ENCODE results near the gene MYMK. TPM values are rescaled to one million over a fixed set of nuclear protein-coding genes. Genes with fewer than 3 reads are reported as not detected.

The MYMK gene
- total RNA-seq, 1 donor from 2014 or later: not detected

GRCh38 chr9:133536536-133536935, 11.8 kb upstream of the MYMK start:
- Mint-ChIP-seq H3K4me1 (ENCODE audit: low read depth) (no peaks in the 10 kb centered on the region), H3K9me3 (no peaks in the 10 kb centered on the region), H3K27ac (no peak overlapping the region), H3K27me3 (ENCODE audit: insufficient read depth) (peaks cover 12% of the 10 kb centered on the region), H3K4me3 (no peak overlapping the region), H3K36me3 (ENCODE audit: low read depth) (no peaks in the 10 kb centered on the region)
- intact Hi-C loops (cut with micrococcal nuclease): no loop called here
- DNase-seq (ENCODE audit: low spot score): no peak

GRCh38 chr9:133536080-133536479, 11.3 kb upstream of the MYMK start:
- intact Hi-C loops (cut with micrococcal nuclease): no loop called here
- no peaks in the 10 kb centered on the region for H3K4me1 Mint-ChIP-seq (ENCODE audit: low read depth)

GRCh38 chr9:133535306-133535877, 10.6 kb upstream of the MYMK start:
- intact Hi-C loops (cut with micrococcal nuclease): no loop called here
- H3K9me3 Mint-ChIP-seq: no peaks in the 10 kb centered on the region
- peaks cover 12% of the 10 kb centered on the region for H3K27me3 Mint-ChIP-seq (ENCODE audit: insufficient read depth)
- no peaks in the 10 kb centered on the region for H3K36me3 Mint-ChIP-seq (ENCODE audit: low read depth)
- H3K4me3 Mint-ChIP-seq: no peak overlapping the region
- no peaks in the 10 kb centered on the region for H3K4me1 Mint-ChIP-seq (ENCODE audit: low read depth)
- DNase-seq (ENCODE audit: low spot score): no peak
- H3K27ac Mint-ChIP-seq: no peak overlapping the region

More at GRCh38 chr9:133536080-133536479, 11.3 kb upstream of the MYMK start:
- H3K27ac Mint-ChIP-seq: no peak overlapping the region
- no peak for DNase-seq (ENCODE audit: low spot score)
- no peaks in the 10 kb centered on the region for H3K36me3 Mint-ChIP-seq (ENCODE audit: low read depth)
- no peak overlapping the region for H3K4me3 Mint-ChIP-seq
- no peaks in the 10 kb centered on the region for H3K9me3 Mint-ChIP-seq
- peaks cover 12% of the 10 kb centered on the region for H3K27me3 Mint-ChIP-seq (ENCODE audit: insufficient read depth)

- Mint-ChIP-seq H3K36me3 (ENCODE audit: low read depth) (no peaks in the 10 kb centered on the region), H3K4me3 (no peak within 1 kb of the TSS), H3K27me3 (ENCODE audit: insufficient read depth) (peaks cover 12% of the 10 kb centered on the region), H3K27ac (no peak within 1 kb of the TSS), H3K9me3 (no peaks in the 10 kb centered on the region), H3K4me1 (ENCODE audit: low read depth) (no peaks in the 10 kb centered on the region)
- DNase-seq (ENCODE audit: low spot score): no peak
- intact Hi-C loops (cut with micrococcal nuclease): no loop called here
Observed at GRCh38 chr9:133534346-133535291, 9.9 kb upstream of the MYMK start, which contains the start of gene ADAMTSL2. TSS of gene ADAMTSL2 (plus strand) at chr9:133534704. CDS start at chr9:133536713, 2,009 bp downstream.

- Mint-ChIP-seq H3K9me3 (no peaks in the 10 kb centered on the region), H3K36me3 (ENCODE audit: low read depth) (no peaks in the 10 kb centered on the region), H3K27me3 (ENCODE audit: insufficient read depth) (peaks cover 11% of the 10 kb centered on the region), H3K4me3 (no peak overlapping the region), H3K4me1 (ENCODE audit: low read depth) (no peaks in the 10 kb centered on the region), H3K27ac (no peak overlapping the region)
- DNase-seq (ENCODE audit: low spot score): no peak
- intact Hi-C loops (cut with micrococcal nuclease): loop anchor here (1.0 kb wide), 1 partner anchor 209 kb away; no protein-coding TSS in a partner anchor
Observed at GRCh38 chr9:133533857-133534256, 9.1 kb upstream of the MYMK start.

- peaks cover 11% of the 10 kb centered on the region for H3K27me3 Mint-ChIP-seq (ENCODE audit: insufficient read depth)
- peak; percentile 24 for DNase-seq (ENCODE audit: low spot score)
- no peaks in the 10 kb centered on the region for H3K4me1 Mint-ChIP-seq (ENCODE audit: low read depth)
- H3K9me3 Mint-ChIP-seq: no peaks in the 10 kb centered on the region
- intact Hi-C loops (cut with micrococcal nuclease): loop anchor here (1.0 kb wide), 1 partner anchor 210 kb away; no protein-coding TSS in a partner anchor
- H3K36me3 Mint-ChIP-seq (ENCODE audit: low read depth): no peaks in the 10 kb centered on the region
- H3K4me3 Mint-ChIP-seq: no peak overlapping the region
- H3K27ac Mint-ChIP-seq: no peak overlapping the region
Observed at GRCh38 chr9:133532937-133533668, 8.3 kb upstream of the MYMK start.

GRCh38 chr9:133531293-133531692, 6.5 kb upstream of the MYMK start:
- H3K4me1 Mint-ChIP-seq (ENCODE audit: low read depth): no peaks in the 10 kb centered on the region
- intact Hi-C loops (cut with micrococcal nuclease): no loop called here

GRCh38 chr9:133529874-133530273, 5.1 kb upstream of the MYMK start:
- intact Hi-C loops (cut with micrococcal nuclease): no loop called here
- H3K27ac Mint-ChIP-seq: no peak overlapping the region
- H3K36me3 Mint-ChIP-seq (ENCODE audit: low read depth): no peaks in the 10 kb centered on the region

More at GRCh38 chr9:133531293-133531692, 6.5 kb upstream of the MYMK start:
- no peak for DNase-seq (ENCODE audit: low spot score)
- Mint-ChIP-seq H3K9me3 (no peaks in the 10 kb centered on the region), H3K27me3 (ENCODE audit: insufficient read depth) (peaks cover 11% of the 10 kb centered on the region), H3K27ac (no peak overlapping the region), H3K4me3 (no peak overlapping the region), H3K36me3 (ENCODE audit: low read depth) (no peaks in the 10 kb centered on the region)

GRCh38 chr9:133529457-133529856, 4.7 kb upstream of the MYMK start:
- intact Hi-C loops (cut with micrococcal nuclease): no loop called here
- Mint-ChIP-seq H3K4me1 (ENCODE audit: low read depth) (no peaks in the 10 kb centered on the region), H3K27ac (no peak overlapping the region), H3K4me3 (no peak overlapping the region), H3K27me3 (ENCODE audit: insufficient read depth) (peaks cover 8% of the 10 kb centered on the region), H3K9me3 (no peaks in the 10 kb centered on the region), H3K36me3 (ENCODE audit: low read depth) (no peaks in the 10 kb centered on the region)
- DNase-seq (ENCODE audit: low spot score): no peak

More at GRCh38 chr9:133529874-133530273, 5.1 kb upstream of the MYMK start:
- peaks cover 8% of the 10 kb centered on the region for H3K27me3 Mint-ChIP-seq (ENCODE audit: insufficient read depth)
- no peaks in the 10 kb centered on the region for H3K9me3 Mint-ChIP-seq
- no peaks in the 10 kb centered on the region for H3K4me1 Mint-ChIP-seq (ENCODE audit: low read depth)
- no peak overlapping the region for H3K4me3 Mint-ChIP-seq
- DNase-seq (ENCODE audit: low spot score): no peak

- H3K9me3 Mint-ChIP-seq: no peaks in the 10 kb centered on the region
Observed at GRCh38 chr9:133528876-133529241, 4.1 kb upstream of the MYMK start.

GRCh38 chr9:133528001-133528875, 3.5 kb upstream of the MYMK start:
- no peaks in the 10 kb centered on the region for H3K36me3 Mint-ChIP-seq (ENCODE audit: low read depth)
- H3K27ac Mint-ChIP-seq: no peak overlapping the region
- DNase-seq (ENCODE audit: low spot score): no peak
- no peak overlapping the region for H3K4me3 Mint-ChIP-seq
- intact Hi-C loops (cut with micrococcal nuclease): no loop called here
- no peaks in the 10 kb centered on the region for H3K9me3 Mint-ChIP-seq
- H3K27me3 Mint-ChIP-seq (ENCODE audit: insufficient read depth): peaks cover 5% of the 10 kb centered on the region
- no peaks in the 10 kb centered on the region for H3K4me1 Mint-ChIP-seq (ENCODE audit: low read depth)

More at GRCh38 chr9:133528876-133529241, 4.1 kb upstream of the MYMK start:
- Mint-ChIP-seq H3K27me3 (ENCODE audit: insufficient read depth) (peaks cover 8% of the 10 kb centered on the region), H3K4me3 (no peak overlapping the region), H3K4me1 (ENCODE audit: low read depth) (no peaks in the 10 kb centered on the region), H3K36me3 (ENCODE audit: low read depth) (no peaks in the 10 kb centered on the region), H3K27ac (no peak overlapping the region)
- DNase-seq (ENCODE audit: low spot score): no peak
- intact Hi-C loops (cut with micrococcal nuclease): no loop called here

- Mint-ChIP-seq H3K9me3 (no peaks in the 10 kb centered on the region), H3K36me3 (ENCODE audit: low read depth) (no peaks in the 10 kb centered on the region), H3K4me1 (ENCODE audit: low read depth) (no peaks in the 10 kb centered on the region), H3K27ac (no peak overlapping the region), H3K27me3 (ENCODE audit: insufficient read depth) (peaks cover 2% of the 10 kb centered on the region), H3K4me3 (no peak overlapping the region)
- intact Hi-C loops (cut with micrococcal nuclease): no loop called here
- no peak for DNase-seq (ENCODE audit: low spot score)
Observed at GRCh38 chr9:133527444-133527920, 2.7 kb upstream of the MYMK start.

All from activated T-helper 1 cell treated with anti-CD3 and anti-CD28 coated beads, Interleukin-12 subunit alpha, Interleukin-12 subunit beta, Interleukin-2, Interleukin-4 antibody, amounts not matched to agents 30 ng/mL and 10 ng/mL and 1 ng/mL, durations not matched to agents 14 hours and 24 hours and 36 hours (primary cell).